ENCODE measurements around the gene ARID3C. TPM values are rescaled to one million over a fixed set of nuclear protein-coding genes. Genes with fewer than 3 reads are reported as not detected.

The ARID3C gene
- total and polyA plus RNA-seq, 2 donors from 2014 or later = not detected

DNA sequence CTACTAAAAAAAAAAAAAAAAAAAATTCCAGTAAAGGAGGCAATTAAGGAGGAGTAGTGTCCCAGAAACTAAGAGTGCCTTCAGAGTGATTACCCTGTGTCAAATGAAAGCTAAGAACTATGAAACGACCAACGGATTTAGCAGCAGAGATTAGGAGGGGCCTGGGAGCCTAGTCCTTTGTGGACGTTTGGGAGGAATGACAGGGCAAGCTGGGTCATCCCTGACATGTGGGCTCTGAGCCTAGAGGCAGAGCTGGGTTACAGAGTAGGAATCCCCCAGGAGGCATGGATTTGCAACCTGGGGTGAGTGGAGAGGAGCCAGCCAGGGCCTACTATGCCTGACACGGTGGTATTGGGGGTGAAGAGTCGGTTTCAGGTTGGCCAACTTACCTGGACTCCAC is 4.3 kb upstream of the ARID3C start:
- Histone ChIP-seq H3K4me3 (ENCODE audit: low read length in 3 of 3) (no peak overlapping the region), H3K27ac (ENCODE audit: low read depth in 2 of 2, low read length in 2 of 2) (no peak overlapping the region), H3K9me3 (ENCODE audit: control insufficient read depth in 2 of 3, insufficient read depth in 1 of 3, low read length in 3 of 3) (no peaks in the 10 kb centered on the region), H3K9ac (ENCODE audit: low read length in 3 of 3) (no peak overlapping the region), H3K4me1 (ENCODE audit: control insufficient read depth in 2 of 3, insufficient read depth in 2 of 3, low read depth in 1 of 3, low read length in 3 of 3) (peaks cover 0 to 26% (median 2%) of the 10 kb centered on the region in 3 donors), H3K36me3 (ENCODE audit: control insufficient read depth in 2 of 3, insufficient read depth in 3 of 3, low read length in 3 of 3) (peaks cover 2 to 7% (median 2%) of the 10 kb centered on the region in 3 donors), H3K27me3 (ENCODE audit: control insufficient read depth, insufficient read depth, low read length) (peaks cover 13% of the 10 kb centered on the region)
- TF ChIP-seq CTCF (IDR thresholded peaks at IDR 0.05; ENCODE audit: borderline replicate concordance, extremely low read depth, insufficient read depth) = no peak
- DNase-seq = no peak
- no peak for FAIRE-seq
- intact Hi-C loops (cut with DNase I) = no loop called here

- intact Hi-C loops (cut with DNase I) = no loop called here
- no peak overlapping the region for H3K27ac ChIP-seq (ENCODE audit: low read depth in 2 of 2, low read length in 2 of 2)
- no peak for DNase-seq
- FAIRE-seq = no peak
- H3K27me3 ChIP-seq (ENCODE audit: control insufficient read depth, insufficient read depth, low read length) = peaks cover 30% of the 10 kb centered on the region
- no peak overlapping the region for H3K4me3 ChIP-seq (ENCODE audit: low read length in 3 of 3)
- no peaks in the 10 kb centered on the region for H3K9me3 ChIP-seq (ENCODE audit: control insufficient read depth in 2 of 3, insufficient read depth in 1 of 3, low read length in 3 of 3)
- H3K9ac ChIP-seq (ENCODE audit: low read length in 3 of 3) = no peak overlapping the region
- TF ChIP-seq CTCF (IDR thresholded peaks at IDR 0.05; ENCODE audit: borderline replicate concordance, extremely low read depth, insufficient read depth) = no peak
- peaks cover 2 to 7% (median 2%) of the 10 kb centered on the region in 3 donors for H3K36me3 ChIP-seq (ENCODE audit: control insufficient read depth in 2 of 3, insufficient read depth in 3 of 3, low read length in 3 of 3)
- H3K4me1 ChIP-seq (ENCODE audit: control insufficient read depth in 2 of 3, insufficient read depth in 2 of 3, low read depth in 1 of 3, low read length in 3 of 3) = peaks cover 0 to 11% (median 0%) of the 10 kb centered on the region in 3 donors
Observed at GRCh38 chr9:34630402-34631154, 1.7 kb upstream of the ARID3C start.

DNA sequence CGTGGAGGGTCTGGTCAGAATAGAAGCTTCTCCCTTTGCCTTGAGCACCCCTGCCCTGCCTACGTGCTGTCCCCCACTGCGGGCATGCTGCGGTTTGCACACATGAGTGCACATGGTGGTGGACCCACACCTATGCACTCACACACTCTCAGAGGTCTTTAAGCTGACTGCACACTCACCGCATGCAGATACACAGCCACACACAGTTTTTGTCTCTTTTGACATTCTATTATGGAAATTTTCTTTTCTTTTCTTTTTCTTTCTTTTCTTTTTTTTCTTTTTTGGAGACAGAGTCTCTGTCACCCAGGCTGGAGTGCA is 584 bp upstream of the ARID3C start:
- no peak overlapping the region for H3K27ac ChIP-seq (ENCODE audit: low read depth in 2 of 2, low read length in 2 of 2)
- no peak for TF ChIP-seq CTCF (IDR thresholded peaks at IDR 0.05; ENCODE audit: borderline replicate concordance, extremely low read depth, insufficient read depth)
- no peaks in the 10 kb centered on the region for H3K9me3 ChIP-seq (ENCODE audit: control insufficient read depth in 2 of 3, insufficient read depth in 1 of 3, low read length in 3 of 3)
- no peaks in the 10 kb centered on the region for H3K36me3 ChIP-seq (ENCODE audit: control insufficient read depth in 2 of 3, insufficient read depth in 3 of 3, low read length in 3 of 3)
- DNase-seq = no peak
- peak overlapping the region in 1 of 3 donors; percentile 52 for H3K4me3 ChIP-seq (ENCODE audit: low read length in 3 of 3)
- intact Hi-C loops (cut with DNase I) = no loop called here
- H3K27me3 ChIP-seq (ENCODE audit: control insufficient read depth, insufficient read depth, low read length) = peaks cover 37% of the 10 kb centered on the region
- no peak for FAIRE-seq
- no peak overlapping the region for H3K9ac ChIP-seq (ENCODE audit: low read length in 3 of 3)
- H3K4me1 ChIP-seq (ENCODE audit: control insufficient read depth in 2 of 3, insufficient read depth in 2 of 3, low read depth in 1 of 3, low read length in 3 of 3) = peaks cover 0 to 11% (median 0%) of the 10 kb centered on the region in 3 donors

Measured in kidney (tissue), 14 donors.